WTC11 (cell line): Measurements from ENCODE around the gene PPFIBP2. TPM values are rescaled to one million over a fixed set of nuclear protein-coding genes. Genes with fewer than 3 reads are reported as not detected.

ENCODE experiments used
- ATAC-seq: fragments of 200-7000 bp; cut with Tn5 transposase; 2 replicates; pipeline ENCODE4 v1.10.0; 2021; ENCODE audit warnings: mild to moderate bottlenecking, moderate library complexity
- CTCF ChIA-PET: fragments of 300-600 bp; sonication (Branson Sonifier 250); formaldehyde crosslinking; loops from one replicate; lab custom pipeline; 2021; ENCODE audit warnings: antibody characterized with exemption; lab: Charles Lee
- POLR2A ChIA-PET: fragments of 350-600 bp; sonication (Branson Sonifier 250); formaldehyde crosslinking; loops from one replicate; lab custom pipeline; 2021; ENCODE audit warnings: antibody characterized with exemption; lab: Charles Lee
- DNase-seq: peaks from one replicate; pipeline ENCODE4 v3.0.0; 2021; ENCODE audit warnings: low spot score
- H3K27ac Mint-ChIP-seq: 2 replicates; pipeline ENCODE4 v1.8.0; 2021; ENCODE audit warnings: mixed read lengths
- H3K27me3 Mint-ChIP-seq: 2 replicates; pipeline ENCODE4 v1.8.0; 2021; ENCODE audit warnings: low read depth, mild to moderate bottlenecking, moderate library complexity, mixed read lengths
- H3K36me3 Mint-ChIP-seq: 2 replicates; pipeline ENCODE4 v1.8.0; 2021; ENCODE audit warnings: mixed read lengths
- H3K4me1 Mint-ChIP-seq: 2 replicates; pipeline ENCODE4 v1.8.0; 2022; ENCODE audit warnings: mixed read lengths
- H3K4me3 Mint-ChIP-seq: 2 replicates; pipeline ENCODE4 v1.8.0; 2021; ENCODE audit warnings: mild to moderate bottlenecking, moderate library complexity, mixed read lengths
- H3K9me3 Mint-ChIP-seq: 2 replicates; pipeline ENCODE4 v1.8.0; 2021; ENCODE audit warnings: mixed read lengths
- ATF1 ChIP-seq: sonication (generic); formaldehyde crosslinking; IDR thresholded peaks from 2 replicates; pipeline ENCODE4 v1.8.1; 2023; ENCODE audit warnings: mild to moderate bottlenecking, moderate library complexity, missing genetic modification reagents
- GTF2I ChIP-seq: fragments of 250-450 bp; sonication (Bioruptor Pico); conservative IDR thresholded peaks from 2 replicates; pipeline ENCODE4 v1.4.0; 2021; ENCODE audit warnings: mild to moderate bottlenecking
- JUN ChIP-seq: sonication (generic); formaldehyde crosslinking; IDR thresholded peaks from 2 replicates; pipeline ENCODE4 v1.8.0; 2023; ENCODE audit warnings: mild to moderate bottlenecking, missing genetic modification reagents
- NFATC4 ChIP-seq: fragments of 250-450 bp; sonication (Bioruptor Pico); IDR thresholded peaks from 2 replicates; pipeline ENCODE4 v1.9.0; 2021; ENCODE audit warnings: mild to moderate bottlenecking
- NR3C1 ChIP-seq: sonication (generic); formaldehyde crosslinking; conservative IDR thresholded peaks from 2 replicates; pipeline ENCODE4 v1.8.1; 2023; ENCODE audit warnings: low read depth, mild to moderate bottlenecking, missing genetic modification reagents
- OVOL2 ChIP-seq: fragments of 250-450 bp; sonication (Bioruptor Pico); IDR thresholded peaks from 2 replicates; pipeline ENCODE4 v1.9.0; 2021; ENCODE audit warnings: mild to moderate bottlenecking, borderline replicate concordance
- PRRX2 ChIP-seq: fragments of 250-450 bp; sonication (Bioruptor Pico); IDR thresholded peaks from 2 replicates; pipeline ENCODE4 v1.8.0; 2021; ENCODE audit warnings: mild to moderate bottlenecking
- TEAD4 ChIP-seq: sonication (generic); formaldehyde crosslinking; IDR thresholded peaks from 2 replicates; pipeline ENCODE4 v1.8.0; 2022; ENCODE audit warnings: mild to moderate bottlenecking, missing genetic modification reagents
- ZNF121 ChIP-seq: sonication (generic); formaldehyde crosslinking; IDR thresholded peaks from 2 replicates; pipeline ENCODE4 v1.8.0; 2023; ENCODE audit warnings: missing genetic modification reagents
- ZNF232 ChIP-seq: sonication (generic); formaldehyde crosslinking; IDR thresholded peaks from 2 replicates; pipeline ENCODE4 v1.8.0; 2022; ENCODE audit warnings: mild to moderate bottlenecking, missing genetic modification reagents
- ZNF423 ChIP-seq: fragments of 250-450 bp; sonication (Bioruptor Pico); IDR thresholded peaks from 2 replicates; pipeline ENCODE4 v2.1.2; 2022; ENCODE audit warnings: mild to moderate bottlenecking, moderate library complexity
- total RNA-seq: library from RNA; stranded (reverse); gene quantifications from 3 replicates; pipeline ENCODE4 v1.2.3, GENCODE V29; 2021
- TF ChIP-seq, protein P1 (sequence below): sonication (generic); formaldehyde crosslinking; IDR thresholded peaks from 2 replicates; pipeline ENCODE4 v1.8.1; 2022; ENCODE audit warnings: low read depth, mild to moderate bottlenecking, moderate library complexity, missing genetic modification reagents, borderline replicate concordance
- TF ChIP-seq, protein P2 (sequence below): sonication (generic); formaldehyde crosslinking; IDR thresholded peaks from 2 replicates; pipeline ENCODE4 v1.8.1; 2023; ENCODE audit warnings: mild to moderate bottlenecking, missing genetic modification reagents
- TF ChIP-seq, protein P3 (sequence below): fragments of 250-450 bp; sonication (Bioruptor Pico); IDR thresholded peaks from 2 replicates; pipeline ENCODE4 v1.9.0; 2021; ENCODE audit warnings: mild to moderate bottlenecking
- TF ChIP-seq, protein P4 (sequence below): sonication (generic); formaldehyde crosslinking; IDR thresholded peaks from 2 replicates; pipeline ENCODE4 v1.8.0; 2022; ENCODE audit warnings: mild to moderate bottlenecking, missing genetic modification reagents

Gene PPFIBP2
- total RNA-seq, 1 experiment from 2014 or later = 21.4 TPM

DNA sequence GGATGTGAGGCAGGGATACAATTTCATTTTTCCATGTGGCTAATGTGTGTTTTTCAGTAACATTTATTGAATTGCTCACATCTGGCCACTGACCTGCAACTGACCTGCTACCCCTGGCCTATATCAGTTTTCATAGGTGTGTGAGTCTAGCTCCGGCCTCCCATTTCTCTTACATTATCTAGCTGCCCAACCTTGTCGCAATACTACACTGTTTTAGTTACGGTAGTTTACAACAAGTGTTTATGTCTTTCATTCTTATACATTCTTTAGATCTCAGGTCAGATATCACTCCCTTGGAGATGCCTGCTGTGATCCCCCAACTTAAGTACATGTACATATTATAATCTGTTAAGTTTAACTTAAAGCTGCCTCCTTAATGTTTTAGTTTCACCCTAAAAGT is 161.8 kb downstream of the PPFIBP2 start (continued):
- TF ChIP-seq JUN (CRISPR knock-in tag) = no peak

DNA sequence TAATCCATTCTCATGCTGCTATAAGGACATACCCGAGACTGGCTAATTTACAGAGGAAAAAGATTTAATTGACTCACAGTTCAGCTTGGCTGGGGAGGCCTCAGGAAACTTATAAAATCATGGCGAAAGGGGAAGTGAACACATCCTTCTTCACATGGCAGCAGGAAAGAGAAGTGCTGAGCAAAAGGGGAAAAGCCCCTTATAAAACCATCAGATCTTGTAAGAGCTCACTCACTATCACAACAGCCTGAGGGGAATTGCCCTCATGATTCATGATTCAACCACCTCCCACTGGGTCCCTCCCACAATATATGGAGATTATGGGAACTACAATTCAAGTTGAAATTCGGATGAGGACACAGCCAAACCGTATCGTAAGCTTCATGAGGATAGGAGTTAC is 163.3 kb downstream of the PPFIBP2 start:
- Mint-ChIP-seq H3K27me3 (0 out of 2 replicates have a peak, but pooled peaks cover 4% of the 10 kb centered on the region), H3K9me3 (peaks cover 10% of the 10 kb centered on the region), H3K27ac (no peak overlapping the region), H3K4me3 (no peak overlapping the region), H3K36me3 (0 out of 2 replicates have a peak, but pooled peaks cover 2% of the 10 kb centered on the region), H3K4me1 (peaks cover 53% of the 10 kb centered on the region)
- ATAC-seq = no peak
- CTCF ChIA-PET = interaction anchor here (1.4 to 1.5 kb wide), 2 partner anchors 10 to 105 kb away, joined by 5 to 6 read pairs; no protein-coding TSS in a partner anchor
- TF ChIP-seq, protein P1, sequence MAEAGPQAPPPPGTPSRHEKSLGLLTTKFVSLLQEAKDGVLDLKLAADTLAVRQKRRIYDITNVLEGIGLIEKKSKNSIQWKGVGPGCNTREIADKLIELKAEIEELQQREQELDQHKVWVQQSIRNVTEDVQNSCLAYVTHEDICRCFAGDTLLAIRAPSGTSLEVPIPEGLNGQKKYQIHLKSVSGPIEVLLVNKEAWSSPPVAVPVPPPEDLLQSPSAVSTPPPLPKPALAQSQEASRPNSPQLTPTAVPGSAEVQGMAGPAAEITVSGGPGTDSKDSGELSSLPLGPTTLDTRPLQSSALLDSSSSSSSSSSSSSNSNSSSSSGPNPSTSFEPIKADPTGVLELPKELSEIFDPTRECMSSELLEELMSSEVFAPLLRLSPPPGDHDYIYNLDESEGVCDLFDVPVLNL = no peak
- no peak for TF ChIP-seq OVOL2 (CRISPR knock-in tag)
- no peak for TF ChIP-seq NR3C1 (CRISPR knock-in tag)
- no peak for TF ChIP-seq ZNF423
- DNase-seq = no peak
- POLR2A ChIA-PET = interaction anchor here (0.6 kb wide), 1 partner anchor 18 kb away, joined by 7 read pairs; no protein-coding TSS in a partner anchor

DNA sequence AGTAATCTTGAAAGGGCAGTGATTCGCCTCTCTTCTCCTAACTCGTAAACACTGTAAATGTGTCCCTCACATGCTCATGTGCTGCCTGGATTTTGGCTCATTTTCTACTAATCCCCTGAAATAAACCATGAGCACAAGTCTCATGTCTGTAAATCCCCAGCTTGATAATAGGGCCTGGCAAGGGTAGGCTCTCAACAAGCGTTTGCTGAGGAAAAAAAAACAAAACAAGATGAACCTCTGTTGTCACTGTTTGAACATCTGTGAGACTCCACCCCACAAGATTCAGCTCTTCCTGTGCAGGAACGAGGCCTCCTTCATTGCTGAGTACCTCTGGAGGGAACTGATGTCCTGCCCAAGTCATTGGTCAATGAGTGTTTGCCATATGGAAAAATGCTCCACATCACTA is 164.0 kb downstream of the PPFIBP2 start:
- Mint-ChIP-seq H3K9me3 (peaks cover 10% of the 10 kb centered on the region), H3K4me1 (peaks cover 51% of the 10 kb centered on the region), H3K27ac (peak overlapping the region; percentile 69; the same call in 1 of the 2 replicates), H3K27me3 (0 out of 2 replicates have a peak, but pooled peaks cover 4% of the 10 kb centered on the region), H3K4me3 (no peak overlapping the region), H3K36me3 (0 out of 2 replicates have a peak, but pooled peaks cover 2% of the 10 kb centered on the region)
- ChIA-PET POLR2A (no interaction called here), CTCF (interaction anchor here (1.0 to 1.5 kb wide), 3 partner anchors 9 to 106 kb away, joined by 5 to 7 read pairs (median 6); no protein-coding TSS in a partner anchor)
- DNase-seq (no peak), ATAC-seq (no peak)
- TF ChIP-seq TEAD4 (CRISPR knock-in tag) = no peak
- no peak for TF ChIP-seq ATF1 (CRISPR knock-in tag)
- no peak for TF ChIP-seq NFATC4
- TF ChIP-seq, protein P2, sequence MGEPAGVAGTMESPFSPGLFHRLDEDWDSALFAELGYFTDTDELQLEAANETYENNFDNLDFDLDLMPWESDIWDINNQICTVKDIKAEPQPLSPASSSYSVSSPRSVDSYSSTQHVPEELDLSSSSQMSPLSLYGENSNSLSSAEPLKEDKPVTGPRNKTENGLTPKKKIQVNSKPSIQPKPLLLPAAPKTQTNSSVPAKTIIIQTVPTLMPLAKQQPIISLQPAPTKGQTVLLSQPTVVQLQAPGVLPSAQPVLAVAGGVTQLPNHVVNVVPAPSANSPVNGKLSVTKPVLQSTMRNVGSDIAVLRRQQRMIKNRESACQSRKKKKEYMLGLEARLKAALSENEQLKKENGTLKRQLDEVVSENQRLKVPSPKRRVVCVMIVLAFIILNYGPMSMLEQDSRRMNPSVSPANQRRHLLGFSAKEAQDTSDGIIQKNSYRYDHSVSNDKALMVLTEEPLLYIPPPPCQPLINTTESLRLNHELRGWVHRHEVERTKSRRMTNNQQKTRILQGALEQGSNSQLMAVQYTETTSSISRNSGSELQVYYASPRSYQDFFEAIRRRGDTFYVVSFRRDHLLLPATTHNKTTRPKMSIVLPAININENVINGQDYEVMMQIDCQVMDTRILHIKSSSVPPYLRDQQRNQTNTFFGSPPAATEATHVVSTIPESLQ = no peak
- TF ChIP-seq ZNF232 = no peak
- TF ChIP-seq, protein P1 = no peak
- TF ChIP-seq ZNF121 = no peak
- TF ChIP-seq, protein P3, sequence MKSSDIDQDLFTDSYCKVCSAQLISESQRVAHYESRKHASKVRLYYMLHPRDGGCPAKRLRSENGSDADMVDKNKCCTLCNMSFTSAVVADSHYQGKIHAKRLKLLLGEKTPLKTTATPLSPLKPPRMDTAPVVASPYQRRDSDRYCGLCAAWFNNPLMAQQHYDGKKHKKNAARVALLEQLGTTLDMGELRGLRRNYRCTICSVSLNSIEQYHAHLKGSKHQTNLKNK (CRISPR knock-in tag) = no peak
- no peak for TF ChIP-seq GTF2I (CRISPR knock-in tag)
- no peak for TF ChIP-seq PRRX2
- TF ChIP-seq, protein P4, sequence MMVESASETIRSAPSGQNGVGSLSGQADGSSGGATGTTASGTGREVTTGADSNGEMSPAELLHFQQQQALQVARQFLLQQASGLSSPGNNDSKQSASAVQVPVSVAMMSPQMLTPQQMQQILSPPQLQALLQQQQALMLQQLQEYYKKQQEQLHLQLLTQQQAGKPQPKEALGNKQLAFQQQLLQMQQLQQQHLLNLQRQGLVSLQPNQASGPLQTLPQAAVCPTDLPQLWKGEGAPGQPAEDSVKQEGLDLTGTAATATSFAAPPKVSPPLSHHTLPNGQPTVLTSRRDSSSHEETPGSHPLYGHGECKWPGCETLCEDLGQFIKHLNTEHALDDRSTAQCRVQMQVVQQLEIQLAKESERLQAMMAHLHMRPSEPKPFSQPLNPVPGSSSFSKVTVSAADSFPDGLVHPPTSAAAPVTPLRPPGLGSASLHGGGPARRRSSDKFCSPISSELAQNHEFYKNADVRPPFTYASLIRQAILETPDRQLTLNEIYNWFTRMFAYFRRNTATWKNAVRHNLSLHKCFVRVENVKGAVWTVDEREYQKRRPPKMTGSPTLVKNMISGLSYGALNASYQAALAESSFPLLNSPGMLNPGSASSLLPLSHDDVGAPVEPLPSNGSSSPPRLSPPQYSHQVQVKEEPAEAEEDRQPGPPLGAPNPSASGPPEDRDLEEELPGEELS = no peak

DNA sequence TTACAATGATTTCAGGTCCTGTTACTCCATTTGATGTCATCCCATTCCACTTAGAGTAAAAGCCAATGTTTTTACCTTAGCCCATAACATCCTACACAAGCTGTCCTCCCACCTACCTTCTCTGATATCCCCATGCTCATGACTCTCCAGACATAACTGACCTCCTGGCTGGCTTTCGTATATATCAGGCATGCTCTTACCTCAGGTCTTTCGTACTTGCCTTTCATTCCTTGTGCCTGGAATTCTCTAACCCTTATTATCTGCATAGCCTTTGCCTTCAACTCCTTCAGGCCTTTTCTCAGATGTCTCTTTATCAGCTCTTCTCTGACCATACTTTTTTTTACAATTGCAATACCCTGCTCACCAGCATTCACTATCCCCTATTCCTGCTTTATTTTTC is 169.8 kb downstream of the PPFIBP2 start:
- Mint-ChIP-seq H3K27ac (no peak overlapping the region), H3K27me3 (no peaks in the 10 kb centered on the region; the same call in 1 of the 2 replicates), H3K9me3 (peaks cover 10% of the 10 kb centered on the region), H3K4me1 (peaks cover 21% of the 10 kb centered on the region), H3K4me3 (no peak overlapping the region), H3K36me3 (0 out of 2 replicates have a peak, but pooled peaks cover 2% of the 10 kb centered on the region)
- DNase-seq = no peak
- CTCF ChIA-PET = no interaction called here
- POLR2A ChIA-PET = no interaction called here
- TF ChIP-seq, protein P3 (CRISPR knock-in tag) = no peak
- no peak for ATAC-seq
